Colonic mucosa (tissue), 4 donors: ENCODE measurements around the gene STK32C. TPM values are rescaled to one million over a fixed set of nuclear protein-coding genes. Genes with fewer than 3 reads are reported as not detected.

Experiments used
- DNase-seq: peaks from one replicate; pipeline ENCODE4 v3.0.0-alpha.2; 2020
- H3K27ac ChIP-seq: fragments of 200-600 bp; one replicate; pipeline ENCODE4 v1.8.0; 2021
- H3K27me3 ChIP-seq: fragments of 200-600 bp; one replicate; pipeline ENCODE4 v1.8.0; 2021
- H3K36me3 ChIP-seq: fragments of 200-600 bp; one replicate; pipeline ENCODE4 v1.8.0; 2021
- H3K4me1 ChIP-seq: fragments of 200-600 bp; one replicate; pipeline ENCODE4 v1.8.0; 2021; ENCODE audit warnings: mild to moderate bottlenecking
- H3K4me3 ChIP-seq: fragments of 200-600 bp; one replicate; pipeline ENCODE4 v1.8.0; 2021
- H3K9ac ChIP-seq, 2 donors: one replicate each; pipeline ENCODE4 v1.7.0; 2013; ENCODE audit warnings: control low read depth in 2 of 2, low read depth in 2 of 2, low read length in 2 of 2
- H3K9me3 ChIP-seq: fragments of 200-600 bp; one replicate; pipeline ENCODE4 v1.8.0; 2021
- CTCF ChIP-seq: fragments of 200-600 bp; IDR thresholded peaks from one replicate; pipeline ENCODE4 v1.8.0; 2022; ENCODE audit warnings: antibody characterized with exemption, mild to moderate bottlenecking
- intact Hi-C: fragments of 100-400 bp; cut with DNase I; formaldehyde crosslinking; loops from one replicate; pipeline ENCODE4 v1.14.1; 2022
- total RNA-seq, 2 donors: library from RNA; stranded (reverse); fragmentation: NEBNext Ultra II Directional in 1 of 2; extraction: Animal tissue kit (Norgen Biotek cat#: 25700) in 1 of 2; gene quantifications; one replicate each; pipeline ENCODE4 v1.2.1, GENCODE V29; 2021
- donor health status: healthy.
- donor health status: DM: no; HTN: no; CAD: no.
- donor health status: DM: no; HTN: no; CAD: no.

Gene STK32C
- total RNA-seq, 2 donors from 2014 or later: 9.2 to 14.5 TPM

- H3K9me3 ChIP-seq: no peaks in the 10 kb centered on the region
- peaks cover 7% of the 10 kb centered on the region for H3K4me1 ChIP-seq
- H3K9ac ChIP-seq: no peak overlapping the region
- no peak overlapping the region for H3K4me3 ChIP-seq
- H3K27ac ChIP-seq: no peak overlapping the region
- intact Hi-C loops: loop anchor here (10.0 kb wide), 1 partner anchor 417 kb away; no protein-coding TSS in a partner anchor
- no peak for TF ChIP-seq CTCF
- H3K27me3 ChIP-seq: no peaks in the 10 kb centered on the region
- no peaks in the 10 kb centered on the region for H3K36me3 ChIP-seq
- no peak for DNase-seq
These were observed 79.8 kb downstream of the STK32C start for GRCh38 chr10:132227851-132228390.

DNA sequence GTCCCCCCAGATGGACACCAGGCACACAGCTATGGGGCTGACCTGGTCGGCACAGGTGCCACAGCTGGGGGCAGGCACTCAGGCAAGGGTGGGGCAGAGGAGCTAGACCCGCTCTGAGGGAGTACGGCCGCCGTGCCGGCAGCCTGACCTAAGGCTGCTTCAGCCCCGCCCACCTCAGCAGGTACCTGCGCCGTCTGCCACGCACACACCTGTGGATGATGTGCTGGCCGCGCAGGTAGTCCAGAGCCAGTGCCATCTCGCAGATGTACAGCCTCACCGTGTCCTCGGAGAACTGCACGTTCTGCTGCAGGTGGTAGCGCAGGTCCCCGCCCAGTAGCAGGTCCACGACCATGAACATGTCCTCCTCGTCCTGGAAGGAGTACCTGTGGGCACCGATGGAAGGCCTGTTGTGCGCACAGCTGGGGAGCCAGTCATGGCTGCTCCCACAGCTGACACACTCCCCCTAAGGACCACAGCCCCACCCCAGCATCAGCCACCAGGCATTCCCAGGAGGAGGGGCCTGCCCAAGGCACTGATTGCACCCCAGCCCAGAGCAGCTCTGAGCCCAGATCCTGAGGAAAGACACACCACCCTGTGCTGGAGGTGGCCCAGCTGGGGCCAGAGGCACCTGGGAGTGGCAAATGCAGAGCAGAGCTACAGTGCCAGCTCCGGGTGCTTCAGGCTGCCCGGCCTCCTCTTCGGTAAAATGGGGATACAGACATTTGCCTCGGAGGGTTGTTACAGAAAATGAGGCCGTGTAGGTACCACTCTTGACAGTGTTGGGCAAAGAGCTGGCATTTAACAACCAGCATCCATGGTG is 81.0 kb downstream of the STK32C start:
- Histone ChIP-seq H3K4me1 (peaks cover 7% of the 10 kb centered on the region), H3K9ac (no peak overlapping the region), H3K9me3 (no peaks in the 10 kb centered on the region), H3K27ac (no peak overlapping the region), H3K4me3 (no peak overlapping the region), H3K36me3 (no peaks in the 10 kb centered on the region), H3K27me3 (no peaks in the 10 kb centered on the region)
- DNase-seq: no peak
- intact Hi-C loops: loop anchor here (10.0 kb wide), 1 partner anchor 418 kb away; no protein-coding TSS in a partner anchor
- no peak for TF ChIP-seq CTCF

DNA sequence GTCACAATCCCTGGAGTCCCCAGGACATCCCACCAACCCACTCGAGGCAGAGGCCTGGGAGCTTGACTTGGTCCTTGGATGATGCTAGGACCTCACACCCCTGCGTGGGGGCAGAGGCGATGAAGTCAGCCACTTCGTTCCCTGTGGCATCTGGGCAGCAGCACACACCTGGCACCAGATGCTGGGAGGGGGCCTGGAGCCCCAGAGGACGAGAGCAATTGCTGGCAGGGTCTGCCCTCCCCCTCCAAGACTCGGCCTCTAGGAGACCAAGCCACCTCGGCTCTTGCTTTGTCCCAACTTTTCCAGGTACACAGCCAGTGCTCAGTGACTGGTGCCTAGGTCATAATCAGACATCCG is 81.9 kb downstream of the STK32C start:
- intact Hi-C loops: loop anchor here (2.0 to 10.0 kb wide), 2 partner anchors 127 to 419 kb away; no protein-coding TSS in a partner anchor
- H3K27me3 ChIP-seq: no peaks in the 10 kb centered on the region
- no peak overlapping the region for H3K27ac ChIP-seq
- no peak overlapping the region for H3K4me3 ChIP-seq
- H3K4me1 ChIP-seq: peaks cover 7% of the 10 kb centered on the region
- H3K9ac ChIP-seq: no peak overlapping the region
- TF ChIP-seq CTCF: no peak
- H3K9me3 ChIP-seq: no peaks in the 10 kb centered on the region
- DNase-seq: no peak
- no peaks in the 10 kb centered on the region for H3K36me3 ChIP-seq

- H3K4me1 ChIP-seq: peaks cover 7% of the 10 kb centered on the region
- H3K9ac ChIP-seq: no peak overlapping the region
- no peaks in the 10 kb centered on the region for H3K9me3 ChIP-seq
- DNase-seq: no peak
- no peak overlapping the region for H3K27ac ChIP-seq
- no peak for TF ChIP-seq CTCF
- intact Hi-C loops: loop anchor here (2.0 to 10.0 kb wide), 2 partner anchors 128 to 420 kb away; no protein-coding TSS in a partner anchor
- no peaks in the 10 kb centered on the region for H3K27me3 ChIP-seq
- H3K4me3 ChIP-seq: no peak overlapping the region
- no peaks in the 10 kb centered on the region for H3K36me3 ChIP-seq
These were observed 82.5 kb downstream of the STK32C start for GRCh38 chr10:132225073-132225848.

GRCh38 chr10:132224343-132225072 is 83.2 kb downstream of the STK32C start:
- H3K27ac ChIP-seq: no peak overlapping the region
- intact Hi-C loops: loop anchor here (2.0 to 10.0 kb wide), 2 partner anchors 128 to 420 kb away; no protein-coding TSS in a partner anchor
- H3K27me3 ChIP-seq: no peaks in the 10 kb centered on the region
- no peak overlapping the region for H3K9ac ChIP-seq
- no peak for DNase-seq
- no peak overlapping the region for H3K4me3 ChIP-seq
- no peaks in the 10 kb centered on the region for H3K36me3 ChIP-seq
- peaks cover under 1% of the 10 kb centered on the region for H3K4me1 ChIP-seq
- TF ChIP-seq CTCF: no peak
- no peaks in the 10 kb centered on the region for H3K9me3 ChIP-seq
